Muscle layer of colon (tissue), 2 donors: ENCODE measurements around the gene KIF20B.

Experiments
- H3K27ac ChIP-seq: one replicate; pipeline ENCODE4 v1.7.0; 2013; ENCODE audit warnings: low read depth, mild to moderate bottlenecking, low read length, moderate library complexity
- H3K27me3 ChIP-seq, 2 donors: one replicate each; pipeline ENCODE4 v1.7.0; 2013; ENCODE audit warnings: low read length in 2 of 2, mild to moderate bottlenecking in 2 of 2; ENCODE audit not compliant: insufficient read depth in 2 of 2, control insufficient read depth in 1 of 2
- H3K36me3 ChIP-seq: one replicate; pipeline ENCODE4 v1.7.0; 2013; ENCODE audit warnings: mild to moderate bottlenecking, low read length; ENCODE audit not compliant: insufficient read depth
- H3K4me1 ChIP-seq: one replicate; pipeline ENCODE4 v1.7.0; 2013; ENCODE audit warnings: mild to moderate bottlenecking, low read length; ENCODE audit not compliant: insufficient read depth
- H3K4me3 ChIP-seq, 2 donors: one replicate each; pipeline ENCODE4 v1.7.0; 2013; ENCODE audit warnings: low read length in 2 of 2, low read depth in 1 of 2, mild to moderate bottlenecking in 1 of 2, moderate library complexity in 1 of 2
- H3K9ac ChIP-seq: one replicate; pipeline ENCODE4 v1.7.0; 2013; ENCODE audit warnings: low read length
- H3K9me3 ChIP-seq: one replicate; pipeline ENCODE4 v1.7.0; 2013; ENCODE audit warnings: mild to moderate bottlenecking, low read length
- donor health status: abdominal sarcoma.
- donor health status: Adenocarcinoma of cecum.

KIF20B gene

DNA sequence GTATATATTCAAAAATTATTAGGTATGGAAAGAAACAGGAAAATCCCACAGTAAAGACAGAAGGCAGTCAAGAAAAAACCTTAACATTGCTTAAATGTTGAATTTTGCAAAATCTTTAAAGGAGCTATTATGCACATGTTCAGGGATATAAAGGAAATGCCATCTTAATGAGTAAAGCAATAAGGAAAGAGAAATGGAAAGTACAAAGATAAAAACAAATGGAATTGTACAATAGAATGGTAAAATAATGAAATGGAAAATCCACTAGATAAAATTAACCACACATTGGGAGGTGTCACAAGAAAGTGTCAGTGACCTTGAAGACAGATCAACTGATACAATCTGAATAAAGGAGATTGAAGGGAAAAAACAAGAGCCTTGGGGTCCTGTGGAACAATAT, 82.0 kb downstream of the KIF20B start:
- H3K27ac ChIP-seq, result no peak overlapping the region
- no peaks in the 10 kb centered on the region for H3K27me3 ChIP-seq
- no peaks in the 10 kb centered on the region for H3K36me3 ChIP-seq
- H3K4me1 ChIP-seq, result no peaks in the 10 kb centered on the region
- no peak overlapping the region for H3K9ac ChIP-seq
- no peak overlapping the region for H3K4me3 ChIP-seq
- H3K9me3 ChIP-seq, result no peaks in the 10 kb centered on the region

DNA sequence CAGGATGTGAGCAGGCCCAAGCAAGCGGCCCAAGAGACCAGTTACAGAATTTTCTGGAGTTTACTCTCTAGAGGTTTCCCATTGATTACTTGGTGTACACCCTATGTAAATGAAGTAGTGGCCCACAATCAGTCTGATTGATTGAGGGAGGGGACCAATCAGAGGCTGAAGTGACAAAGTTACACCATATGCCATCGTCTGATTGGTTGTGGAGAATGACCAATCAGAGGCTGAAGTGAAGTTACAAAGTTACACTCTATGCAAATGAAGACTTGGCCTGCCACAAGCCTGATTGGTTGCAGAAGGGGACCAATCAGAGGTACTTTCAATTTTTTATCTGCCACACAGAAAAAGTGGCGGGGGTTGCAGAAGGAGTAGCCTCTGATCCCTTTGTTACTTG, 83.7 kb downstream of the KIF20B start:
- Histone ChIP-seq H3K4me1 (no peaks in the 10 kb centered on the region), H3K9me3 (no peaks in the 10 kb centered on the region), H3K9ac (no peak overlapping the region), H3K36me3 (no peaks in the 10 kb centered on the region), H3K27me3 (no peaks in the 10 kb centered on the region), H3K27ac (no peak overlapping the region), H3K4me3 (no peak overlapping the region)

DNA sequence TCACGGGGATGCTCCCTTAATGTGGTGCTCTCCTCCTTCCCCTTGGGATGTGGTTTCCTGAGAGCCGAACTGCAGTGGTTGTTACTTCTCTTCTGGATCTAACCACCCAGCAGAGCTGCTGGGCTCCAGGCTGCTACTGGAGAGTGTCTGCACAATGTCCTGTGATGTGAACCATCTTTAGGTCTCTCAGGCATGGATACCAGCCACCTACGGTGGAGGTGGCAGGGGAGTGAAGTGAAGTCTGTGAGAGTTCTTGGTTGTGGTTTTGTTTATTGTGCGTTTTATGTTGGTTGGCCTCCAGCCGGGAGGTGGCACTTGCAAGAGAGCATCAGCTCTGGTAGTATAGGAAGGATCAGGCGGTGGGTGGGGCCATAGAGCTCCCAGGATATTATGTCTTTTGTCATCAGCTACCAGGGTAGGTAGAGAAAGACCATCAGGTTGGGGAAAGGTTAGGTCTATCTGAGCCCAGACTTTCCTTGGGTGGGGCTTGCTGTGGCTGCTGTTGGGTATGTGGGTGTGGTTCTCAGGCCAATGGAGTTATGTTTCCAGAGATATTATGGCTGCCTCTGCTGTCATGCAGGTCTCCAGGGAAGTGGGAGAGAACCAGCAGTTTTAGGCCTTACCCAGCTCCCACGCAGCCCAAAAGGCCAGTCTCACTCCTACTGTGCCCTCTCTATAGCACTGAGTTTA, 87.9 kb downstream of the KIF20B start:
- Histone ChIP-seq H3K4me1 (no peaks in the 10 kb centered on the region), H3K9ac (no peak overlapping the region)

DNA sequence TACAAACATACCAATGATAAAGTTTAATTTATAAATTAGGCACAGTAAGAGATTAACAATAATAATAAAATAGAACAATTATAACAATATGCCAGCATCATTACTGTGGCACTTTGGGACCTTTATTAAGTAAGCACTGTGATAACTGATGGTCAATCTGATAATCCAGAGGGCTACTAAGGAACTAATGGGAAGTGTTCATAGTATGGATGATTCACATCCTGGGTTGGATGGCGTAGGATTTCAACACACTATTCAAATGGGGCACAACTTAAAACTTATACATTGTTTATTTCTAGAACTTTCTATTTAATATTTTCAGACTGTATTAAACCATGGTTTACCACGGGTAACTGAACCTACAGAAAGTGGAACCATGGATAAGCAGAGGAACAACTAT, 90.8 kb downstream of the KIF20B start:
- no peaks in the 10 kb centered on the region for H3K27me3 ChIP-seq
- H3K4me1 ChIP-seq, result no peaks in the 10 kb centered on the region
- no peak overlapping the region for H3K4me3 ChIP-seq
- no peaks in the 10 kb centered on the region for H3K9me3 ChIP-seq
- H3K36me3 ChIP-seq, result no peaks in the 10 kb centered on the region
- no peak overlapping the region for H3K9ac ChIP-seq
- H3K27ac ChIP-seq, result no peak overlapping the region

More for the DNA sequence above, 87.9 kb downstream of the KIF20B start:
- Histone ChIP-seq H3K4me3 (no peak overlapping the region), H3K36me3 (no peaks in the 10 kb centered on the region), H3K9me3 (no peaks in the 10 kb centered on the region), H3K27me3 (no peaks in the 10 kb centered on the region), H3K27ac (no peak overlapping the region)

DNA sequence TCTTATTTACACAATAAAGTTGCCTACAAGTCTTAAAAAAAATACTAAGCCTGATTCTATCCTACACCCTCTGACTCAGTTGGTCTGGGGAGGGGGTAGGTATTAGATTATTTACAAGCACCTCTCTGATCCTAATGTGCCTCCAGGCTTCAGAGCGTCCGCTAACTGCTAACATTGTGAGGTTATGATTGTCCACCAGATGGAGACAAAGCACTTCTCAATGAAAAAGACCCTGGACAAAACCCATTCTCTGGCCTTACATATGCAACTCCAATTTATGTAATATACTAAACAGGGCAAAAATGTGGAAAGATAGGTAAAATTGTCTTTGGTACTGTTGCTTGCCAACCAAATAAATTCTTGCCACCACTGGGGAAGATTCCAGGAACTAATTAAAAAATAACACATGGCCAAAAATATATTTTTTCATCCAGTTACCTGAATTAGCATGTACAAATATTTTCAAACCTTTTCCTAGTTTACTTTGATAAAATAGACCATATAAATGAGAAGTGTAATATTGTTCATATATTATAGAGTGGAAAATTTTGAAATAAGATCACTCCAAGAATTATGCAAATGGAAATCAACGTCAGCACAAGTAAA, 92.4 kb downstream of the KIF20B start:
- no peaks in the 10 kb centered on the region for H3K36me3 ChIP-seq
- H3K27me3 ChIP-seq, result no peaks in the 10 kb centered on the region
- no peaks in the 10 kb centered on the region for H3K4me1 ChIP-seq
- H3K4me3 ChIP-seq, result no peak overlapping the region
- H3K9ac ChIP-seq, result no peak overlapping the region
- no peak overlapping the region for H3K27ac ChIP-seq
- H3K9me3 ChIP-seq, result no peaks in the 10 kb centered on the region

DNA sequence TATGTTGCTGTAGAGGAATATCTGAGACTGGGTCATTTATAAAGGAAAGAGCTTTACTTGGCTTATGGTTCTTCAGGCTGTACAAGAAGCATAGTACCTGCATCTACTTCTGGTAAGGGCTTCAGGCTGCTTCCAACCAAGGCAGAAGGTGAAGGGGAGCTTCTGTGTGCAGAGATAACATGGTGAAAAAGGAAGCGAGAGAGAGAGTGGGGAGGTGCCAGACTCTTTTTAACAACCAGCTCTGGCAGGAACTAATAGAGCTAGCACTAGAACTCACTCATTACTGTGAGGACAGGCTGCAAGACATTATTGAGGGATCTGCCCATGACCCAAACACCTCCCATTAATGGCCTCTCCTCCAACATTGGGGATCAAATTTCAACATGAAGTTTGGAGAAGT, 94.5 kb downstream of the KIF20B start:
- no peak overlapping the region for H3K9ac ChIP-seq
- no peak overlapping the region for H3K4me3 ChIP-seq
- H3K27ac ChIP-seq, result no peak overlapping the region
- H3K9me3 ChIP-seq, result no peaks in the 10 kb centered on the region
- H3K4me1 ChIP-seq, result no peaks in the 10 kb centered on the region
- H3K36me3 ChIP-seq, result no peaks in the 10 kb centered on the region
- no peaks in the 10 kb centered on the region for H3K27me3 ChIP-seq

DNA sequence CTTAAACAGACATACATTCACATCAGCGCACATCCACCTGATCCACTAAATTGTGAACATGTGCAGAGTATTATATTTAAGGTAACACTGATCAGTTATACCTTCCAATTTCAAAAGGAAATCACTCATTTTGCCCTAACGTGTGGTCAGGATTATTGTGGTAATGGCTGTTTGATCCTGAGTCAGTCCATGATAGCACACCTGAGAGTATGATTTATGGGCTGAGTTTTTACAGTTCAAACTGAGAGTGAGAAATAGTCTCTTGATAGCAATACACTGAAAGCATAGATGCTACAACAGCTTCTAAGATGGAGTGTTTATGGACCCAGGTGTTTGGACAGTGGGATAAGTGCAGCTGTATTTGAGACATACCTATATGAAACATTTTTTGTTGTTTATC, 96.7 kb downstream of the KIF20B start:
- Histone ChIP-seq H3K36me3 (no peaks in the 10 kb centered on the region), H3K4me1 (no peaks in the 10 kb centered on the region), H3K4me3 (no peak overlapping the region), H3K27me3 (no peaks in the 10 kb centered on the region), H3K9ac (no peak overlapping the region), H3K9me3 (no peaks in the 10 kb centered on the region), H3K27ac (no peak overlapping the region)

DNA sequence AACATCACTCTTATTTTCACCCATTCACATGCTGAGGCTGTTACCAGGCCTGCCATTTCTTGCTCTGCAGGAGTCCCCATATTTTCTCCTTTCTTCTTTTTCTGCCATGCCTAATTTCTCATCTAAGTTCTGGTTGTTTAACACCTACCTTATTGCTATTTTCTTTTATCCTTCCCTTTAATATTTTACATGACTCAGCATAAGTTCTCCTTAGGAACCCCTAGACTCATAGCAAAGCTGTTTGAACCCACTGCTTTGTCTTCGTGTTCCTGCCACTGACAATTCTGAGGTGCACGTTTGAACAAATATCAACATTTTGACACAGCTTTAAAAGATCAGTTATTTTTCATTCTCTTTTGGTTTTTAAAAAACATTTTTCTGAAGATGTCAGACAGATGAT, 98.2 kb downstream of the KIF20B start:
- Histone ChIP-seq H3K36me3 (no peaks in the 10 kb centered on the region), H3K9ac (no peak overlapping the region), H3K4me3 (no peak overlapping the region)

DNA sequence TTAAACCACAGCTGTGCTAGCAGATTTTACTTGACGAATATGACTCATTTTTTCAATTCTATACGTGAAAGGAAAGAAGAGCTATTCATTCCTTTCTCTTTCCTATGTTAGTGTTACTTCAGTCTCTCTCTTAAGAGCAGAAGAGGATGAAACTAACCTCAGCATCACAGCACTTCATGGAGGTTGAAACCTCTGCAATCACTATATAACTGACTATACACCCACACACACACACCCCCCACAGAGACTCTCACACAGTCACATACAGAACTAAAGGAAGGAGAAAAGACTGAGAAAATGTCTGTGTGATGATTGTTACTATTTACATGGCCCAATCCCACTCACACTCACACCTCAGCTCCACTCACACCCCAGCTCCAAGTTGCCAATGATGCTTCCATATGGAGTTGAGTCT, 104.2 kb downstream of the KIF20B start:
- no peak overlapping the region for H3K27ac ChIP-seq
- H3K9me3 ChIP-seq, result no peaks in the 10 kb centered on the region
- H3K9ac ChIP-seq, result no peak overlapping the region
- H3K4me3 ChIP-seq, result no peak overlapping the region
- no peaks in the 10 kb centered on the region for H3K4me1 ChIP-seq
- H3K27me3 ChIP-seq, result no peaks in the 10 kb centered on the region
- no peaks in the 10 kb centered on the region for H3K36me3 ChIP-seq

More for the DNA sequence above, 98.2 kb downstream of the KIF20B start:
- Histone ChIP-seq H3K4me1 (no peaks in the 10 kb centered on the region), H3K27ac (no peak overlapping the region), H3K9me3 (no peaks in the 10 kb centered on the region), H3K27me3 (no peaks in the 10 kb centered on the region)

DNA sequence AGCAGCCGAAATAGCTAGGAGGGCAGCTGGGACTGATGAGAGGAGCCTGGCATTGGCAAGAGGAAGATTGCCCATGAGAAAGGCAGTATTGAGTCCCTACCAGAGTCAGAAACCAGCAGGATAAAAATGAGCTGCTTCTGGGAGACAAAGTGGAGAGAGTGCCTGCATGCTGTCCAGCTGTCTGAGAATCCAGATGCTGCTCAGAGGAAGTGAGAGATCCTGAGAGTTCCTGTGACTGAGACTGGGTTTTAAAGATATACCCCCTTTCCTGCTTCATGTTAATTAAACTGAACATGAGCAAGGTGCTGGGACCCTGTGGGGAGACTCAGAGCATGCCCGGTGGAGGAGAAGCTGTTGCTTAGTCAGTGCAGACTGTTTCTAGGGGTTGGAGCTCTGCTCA, 107.5 kb downstream of the KIF20B start:
- H3K9me3 ChIP-seq, result no peaks in the 10 kb centered on the region
- no peak overlapping the region for H3K9ac ChIP-seq
- no peak overlapping the region for H3K27ac ChIP-seq
- H3K4me3 ChIP-seq, result no peak overlapping the region
- H3K27me3 ChIP-seq, result no peaks in the 10 kb centered on the region
- no peaks in the 10 kb centered on the region for H3K4me1 ChIP-seq
- no peaks in the 10 kb centered on the region for H3K36me3 ChIP-seq

DNA sequence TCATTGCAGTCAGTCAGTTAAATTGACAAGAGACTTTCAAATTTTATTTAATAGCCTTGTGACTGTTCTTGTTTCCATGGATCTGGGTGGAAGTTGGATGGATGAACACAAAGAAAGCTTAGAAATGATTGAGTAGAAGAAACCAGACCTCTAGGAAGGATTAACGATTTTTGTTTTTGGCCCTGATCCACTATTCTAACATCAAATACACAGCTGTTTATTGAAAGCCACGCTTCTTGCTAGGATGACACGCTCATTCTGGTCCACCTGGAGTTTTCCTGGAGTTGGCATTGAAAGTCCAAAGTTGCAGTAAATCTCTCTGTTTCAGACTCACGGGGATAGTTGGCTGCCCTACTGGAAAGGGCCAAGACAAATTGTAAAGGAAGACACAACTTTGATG, 108.4 kb downstream of the KIF20B start:
- Histone ChIP-seq H3K9ac (no peak overlapping the region), H3K36me3 (no peaks in the 10 kb centered on the region), H3K27me3 (no peaks in the 10 kb centered on the region), H3K4me1 (no peaks in the 10 kb centered on the region), H3K9me3 (no peaks in the 10 kb centered on the region), H3K27ac (no peak overlapping the region), H3K4me3 (no peak overlapping the region)

DNA sequence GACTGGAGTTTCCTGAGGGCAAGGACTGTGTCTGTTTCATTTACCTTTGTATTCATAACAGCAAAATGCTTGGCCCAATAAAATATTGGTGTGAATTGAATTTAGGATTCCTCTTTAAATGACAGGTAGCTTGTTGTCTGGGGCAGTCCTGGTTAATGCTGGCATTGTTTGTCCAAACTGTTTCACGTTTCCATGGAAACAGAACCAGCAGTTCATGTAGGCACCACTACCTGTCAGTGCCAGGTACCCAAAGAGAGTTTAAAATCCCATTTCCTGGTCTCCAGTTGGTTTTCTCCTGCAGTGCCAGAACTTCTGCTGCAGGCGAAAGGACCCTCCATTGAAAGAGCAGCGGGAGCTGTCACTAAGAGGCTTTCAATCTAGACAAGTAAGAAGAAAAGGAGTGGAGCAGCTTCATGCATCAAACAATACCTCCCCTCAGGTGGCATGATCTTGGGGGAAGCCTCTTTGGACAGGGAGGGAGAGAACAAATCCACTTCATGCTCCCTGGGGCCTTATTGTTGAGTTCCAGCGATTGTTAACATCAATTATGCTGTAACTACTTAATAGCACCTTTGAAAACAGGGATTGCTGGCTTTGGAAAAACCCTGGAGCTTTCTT, 109.6 kb downstream of the KIF20B start:
- Histone ChIP-seq H3K36me3 (no peaks in the 10 kb centered on the region), H3K9me3 (no peaks in the 10 kb centered on the region), H3K4me1 (no peaks in the 10 kb centered on the region), H3K27me3 (no peaks in the 10 kb centered on the region), H3K9ac (no peak overlapping the region), H3K4me3 (no peak overlapping the region), H3K27ac (no peak overlapping the region)
